H1 (cell line): ENCODE data around the gene MARVELD2. TPM values are rescaled to one million over a fixed set of nuclear protein-coding genes. Genes with fewer than 3 reads are reported as not detected.

Experiments
- ATF3 ChIP-seq: IDR thresholded peaks from 2 replicates; pipeline ENCODE4 v1.6.1; 2011; ENCODE audit warnings: low read depth, mild to moderate bottlenecking, low read length; ENCODE audit not compliant: insufficient read depth
- BRCA1 ChIP-seq: IDR thresholded peaks from 2 replicates; pipeline ENCODE4 v1.6.1; 2012; ENCODE audit warnings: low read depth, low read length, improper control_type of control experiment
- CBX8 ChIP-seq: fragments of 300-800, 300-1000 bp; sonication (generic); IDR thresholded peaks from 2 replicates; pipeline ENCODE4 v1.7.1; 2016; ENCODE audit warnings: low read depth, low read length, borderline replicate concordance
- CHD1 ChIP-seq: IDR thresholded peaks from 2 replicates; pipeline ENCODE4 v1.6.1; 2012; ENCODE audit warnings: low read depth, low read length, improper control_type of control experiment
- CHD2 ChIP-seq: IDR thresholded peaks from 2 replicates; pipeline ENCODE4 v1.6.1; 2012; ENCODE audit warnings: low read length, improper control_type of control experiment
- CTBP2 ChIP-seq: IDR thresholded peaks from 2 replicates; pipeline ENCODE4 v1.7.0; 2011; ENCODE audit warnings: borderline replicate concordance, mild to moderate bottlenecking, moderate library complexity, mixed read lengths, low read length; ENCODE audit not compliant: insufficient read depth, insufficient read length
- E2F6 ChIP-seq: IDR thresholded peaks from 2 replicates; pipeline ENCODE4 v1.6.1; 2012; ENCODE audit warnings: inconsistent platforms
- KDM1A ChIP-seq: fragments of 200-600, 300-600 bp; sonication (generic); IDR thresholded peaks from 2 replicates; pipeline ENCODE4 v1.7.1; 2016; ENCODE audit warnings: mild to moderate bottlenecking, low read length, borderline replicate concordance
- KDM5A ChIP-seq: fragments of 200-600 bp; IDR thresholded peaks from 2 replicates; pipeline ENCODE4 v1.7.1; 2012; ENCODE audit warnings: mild to moderate bottlenecking, low read length, inconsistent platforms, mixed read lengths
- MAFK ChIP-seq: IDR thresholded peaks from 2 replicates; pipeline ENCODE4 v1.6.1; 2012; ENCODE audit warnings: low read depth, mild to moderate bottlenecking, improper control_type of control experiment, low read length
- NANOG ChIP-seq: IDR thresholded peaks from 2 replicates; pipeline ENCODE4 v1.6.1; 2011; ENCODE audit warnings: low read length, low read depth, mild to moderate bottlenecking, inconsistent platforms; ENCODE audit not compliant: insufficient read depth, poor library complexity, severe bottlenecking
- NRF1 ChIP-seq: IDR thresholded peaks from 2 replicates; pipeline ENCODE4 v1.6.1; 2011; ENCODE audit warnings: mild to moderate bottlenecking, low read depth, low read length, improper control_type of control experiment
- RFX5 ChIP-seq: IDR thresholded peaks from 2 replicates; pipeline ENCODE4 v1.6.1; 2011; ENCODE audit warnings: low read depth, low read length, improper control_type of control experiment, borderline replicate concordance
- RNF2 ChIP-seq: fragments of 200-900, 300-1000 bp; sonication (generic); IDR thresholded peaks from 2 replicates; pipeline ENCODE4 v1.7.1; 2016; ENCODE audit warnings: borderline replicate concordance, low read depth, mild to moderate bottlenecking, antibody characterized with exemption, low read length; ENCODE audit not compliant: poor library complexity, severe bottlenecking; ENCODE audit errors: missing control alignments
- RXRA ChIP-seq: IDR thresholded peaks from 2 replicates; pipeline ENCODE4 v1.6.1; 2011; ENCODE audit warnings: low read depth, mild to moderate bottlenecking, low read length, moderate library complexity; ENCODE audit not compliant: insufficient read depth
- SIN3A ChIP-seq, 2 experiments: IDR thresholded peaks in 1 of 2; conservative IDR thresholded peaks in 1 of 2; 2 replicates each; pipeline ENCODE4 v1.6.1; 2011 to 2012; ENCODE audit warnings: low read length in 2 of 2, improper control_type of control experiment in 1 of 2, low read depth in 1 of 2, mild to moderate bottlenecking in 1 of 2
- SRF ChIP-seq: IDR thresholded peaks from 2 replicates; pipeline ENCODE4 v1.6.1; 2011; ENCODE audit warnings: mild to moderate bottlenecking, low read depth, low read length, moderate library complexity
- TAF1 ChIP-seq: IDR thresholded peaks from 2 replicates; pipeline ENCODE4 v1.6.1; 2011; ENCODE audit warnings: mild to moderate bottlenecking, low read depth, low read length
- TAF7 ChIP-seq: optimal IDR thresholded peaks from 2 replicates; pipeline ENCODE3; 2011; ENCODE audit warnings: low read depth, mild to moderate bottlenecking, inconsistent platforms, low read length, moderate library complexity, borderline replicate concordance
- TCF12 ChIP-seq: IDR thresholded peaks from 2 replicates; pipeline ENCODE4 v1.6.1; 2011; ENCODE audit warnings: low read depth, mild to moderate bottlenecking, low read length
- polyA plus RNA-seq, 7 experiments: library from polyadenylated mRNA; depleted of rRNA in 3 of 7; stranded (reverse) in 5 of 7; unstranded in 2 of 7; fragments of >200 nt in 5 of 7; fragments of 200-250 nt in 2 of 7; gene quantifications; 1 replicate in 5 of 7; 2 replicates in 1 of 7; 4 replicates in 1 of 7; pipeline versions ENCODE4 v1.2.1 to v1.2.3, GENCODE V29; 2011 to 2013; ENCODE audit warnings: missing spikeins in 2 of 7, mixed read lengths in 2 of 7
- total RNA-seq: library from RNA; stranded (reverse); fragmentation: NEBNext Ultra II Directional; extraction: Animal tissue kit (Norgen Biotek cat#: 25700); gene quantifications from 2 replicates; pipeline ENCODE4 v1.2.1, GENCODE V29; 2021

The MARVELD2 gene
- total and polyA plus RNA-seq, 2 of the 8 experiments (the other 6 are each of a cell fraction or from before 2014, with no cell fraction given), result 18.7 to 31.0 TPM

DNA sequence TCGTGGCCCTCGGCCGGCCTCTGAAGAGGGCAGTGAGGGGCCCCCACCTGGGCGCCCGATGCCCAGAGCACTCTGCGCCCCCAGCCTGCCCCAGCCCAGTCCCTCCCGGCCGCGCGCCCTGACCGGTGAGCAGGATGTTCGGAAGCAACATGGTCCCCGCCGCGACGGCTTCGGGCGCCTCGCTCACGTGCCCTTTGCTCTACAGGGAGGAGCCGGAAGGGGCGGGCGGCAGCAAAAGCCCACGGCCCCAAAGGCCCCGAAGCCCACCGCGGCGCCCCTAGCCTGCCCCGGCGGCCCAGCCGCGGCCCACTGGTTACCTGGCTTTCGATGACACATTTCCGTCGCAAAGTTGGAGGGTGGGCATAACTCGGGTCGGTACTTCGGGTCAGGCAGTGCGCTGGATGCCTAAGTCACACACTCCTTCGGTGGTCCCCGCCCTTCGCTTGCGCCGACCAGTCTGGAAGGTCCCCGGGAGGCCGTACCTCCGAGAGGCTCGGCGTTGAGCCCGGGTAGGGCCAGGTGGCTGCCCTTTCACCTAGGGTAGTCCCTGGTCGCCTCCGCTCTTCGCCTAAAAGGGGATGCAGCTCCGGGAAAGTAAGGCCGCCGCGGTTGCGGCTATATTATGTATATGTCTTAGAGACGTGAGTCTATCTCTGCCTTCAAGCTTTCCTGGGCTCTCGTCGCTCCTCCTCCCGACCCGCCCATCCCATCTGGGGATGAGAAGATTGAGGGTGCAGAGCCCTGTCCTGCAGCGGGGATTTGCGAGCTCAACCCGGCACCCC lies 45.4 kb upstream of the MARVELD2 start, which contains the start of the genes AK6, RAD17 and TAF9 (continued):
- peak; percentile 32; the same call in 1 of the 2 replicates for TF ChIP-seq ATF3
- TF ChIP-seq SRF, result no peak
- TF ChIP-seq CHD2, result no peak; the same call in 1 of the 2 replicates
- no peak for TF ChIP-seq CBX8
- TF ChIP-seq RXRA, result no peak
- peak; percentile 85 for TF ChIP-seq E2F6
- TF ChIP-seq NRF1, result no peak
- TF ChIP-seq BRCA1, result no peak
- no peak for TF ChIP-seq MAFK
- TF ChIP-seq KDM5A, result peak; percentile 78
- TF ChIP-seq TCF12, result peak; percentile 56; the same call in 1 of the 2 replicates
- no peak for TF ChIP-seq CHD1
- no peak; the same call in 1 of the 2 replicates for TF ChIP-seq RFX5
- TF ChIP-seq CTBP2, result no peak
- TF ChIP-seq TAF7, result peak; percentile 62
- peak; percentile 89 for TF ChIP-seq TAF1
- no peak for TF ChIP-seq NANOG
- TF ChIP-seq KDM1A, result no peak
- TF ChIP-seq SIN3A (conservative IDR thresholded peaks at IDR 0.05 in 1 of 2, IDR thresholded peaks at IDR 0.05 in 1 of 2; ENCODE audit: low read depth in 1 of 2, low read length in 2 of 2), result peak; percentile 79 to 83
- no peak for TF ChIP-seq RNF2
- TF ChIP-seq, all 59 proteins: peak for 25
